Hematopoietic multipotent progenitor cell treated with erythropoietin and hydrocortisone succinate and interleukin-3 and kit ligand, for 15 days (in vitro differentiated cells): ENCODE measurements around the gene FGF5.

ENCODE experiments used
- DNase-seq: peaks from one replicate; pipeline ENCODE4 v3.0.0-alpha.2; 2015; ENCODE audit warnings: low spot score

The FGF5 gene

DNA sequence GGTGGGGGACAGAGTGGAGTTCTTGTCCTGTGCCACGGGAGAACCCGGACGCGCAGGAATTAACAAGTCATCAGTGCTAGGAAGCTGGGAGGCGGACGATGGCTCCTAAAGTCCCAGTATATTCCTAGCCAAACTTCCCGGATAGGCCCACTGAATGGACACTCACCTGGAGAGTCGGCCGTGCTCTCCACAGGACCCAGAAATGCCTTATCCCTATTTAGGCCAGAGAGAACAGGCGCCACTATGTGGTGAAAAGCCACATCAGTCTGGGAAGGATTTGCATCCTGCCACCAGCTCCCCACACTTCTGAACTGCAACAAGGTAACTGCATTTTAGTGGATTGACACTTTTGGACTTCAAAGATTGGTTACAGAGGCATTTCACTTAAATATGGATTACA, 70.1 kb downstream of the FGF5 start:
- DNase-seq = no peak

DNA sequence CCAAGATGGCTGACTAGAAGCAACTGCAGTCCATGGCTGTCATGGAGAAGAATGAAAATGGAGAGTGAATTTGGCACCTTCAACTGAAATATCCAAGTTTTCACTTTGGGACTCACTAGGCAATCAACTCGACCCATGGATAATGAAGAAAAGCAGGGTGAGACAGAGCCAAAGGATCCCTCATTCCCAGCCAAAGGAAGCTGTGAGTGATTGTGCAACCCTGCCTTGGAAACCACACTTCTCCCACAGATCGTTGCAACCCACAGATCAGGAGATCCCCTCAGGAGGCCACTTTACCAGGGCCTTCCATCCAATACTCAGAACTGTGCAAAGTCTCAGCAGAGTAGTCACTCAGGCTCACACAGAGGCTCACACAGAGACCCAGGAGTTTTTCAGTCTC, 73.6 kb downstream of the FGF5 start:
- no peak for DNase-seq
